ENCODE measurements around the gene SNTG2. TPM values are rescaled to one million over a fixed set of nuclear protein-coding genes. Genes with fewer than 3 reads are reported as not detected.

Gene SNTG2
- total and polyA plus RNA-seq, 2 donors (not counting 3 experiments of a cell fraction or from before 2014, with no cell fraction given): not detected

DNA sequence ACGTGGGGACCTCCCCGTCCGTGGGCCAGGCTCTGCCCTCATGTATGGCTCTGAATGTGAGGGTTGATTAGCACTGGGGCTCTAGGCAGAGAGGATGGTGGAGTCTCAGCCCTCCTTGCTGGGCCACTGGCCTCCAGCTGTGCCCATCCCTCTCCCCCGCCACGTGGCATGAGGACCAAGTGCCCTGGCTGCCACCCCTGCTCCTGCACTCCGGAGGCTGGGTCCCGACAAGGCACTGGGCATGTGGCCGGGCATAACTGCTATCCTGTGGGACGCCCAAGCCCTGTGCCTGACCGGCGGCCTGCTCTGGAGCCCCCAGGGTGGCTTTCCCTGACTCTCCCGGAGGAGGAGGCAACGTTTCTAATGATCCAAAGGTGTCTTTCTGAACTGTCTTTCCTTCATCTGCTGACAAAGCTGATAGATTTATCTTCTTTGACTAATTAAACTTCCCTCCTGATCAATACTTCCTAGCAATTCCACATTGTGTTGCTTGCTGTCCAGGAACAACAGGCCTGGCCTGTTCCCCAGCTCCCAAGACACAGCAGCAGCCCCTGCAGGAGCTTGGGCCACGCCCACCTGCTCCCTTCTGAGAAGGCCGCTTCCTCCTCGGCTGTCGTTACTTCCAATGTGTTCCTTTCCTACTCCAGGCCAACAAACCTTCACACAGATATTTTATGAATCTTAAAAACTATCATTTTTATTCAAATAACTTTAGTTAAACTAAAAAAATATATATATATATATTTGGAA, 132.0 kb downstream of the SNTG2 start:
- no peak overlapping the region for H3K4me2 ChIP-seq (ENCODE audit: insufficient read depth, low read length)
- TF ChIP-seq MYC (IDR thresholded peaks at IDR 0.05; ENCODE audit: low read depth, low read length): no peak
- no peak for TF ChIP-seq POLR2AphosphoS5 (IDR thresholded peaks at IDR 0.05; ENCODE audit: insufficient read depth, low read depth, low read length)
- TF ChIP-seq POLR2A (IDR thresholded peaks at IDR 0.05; ENCODE audit: low read depth, low read length): no peak
- no peak for TF ChIP-seq FOS (IDR thresholded peaks at IDR 0.05; ENCODE audit: borderline replicate concordance, insufficient read depth, low read length)
- no peak for TF ChIP-seq CTCF (IDR thresholded peaks at IDR 0.05; ENCODE audit: extremely low read depth in 1 of 2, insufficient read depth in 1 of 2, low read depth in 1 of 2, low read length in 2 of 2)
- no peak for TF ChIP-seq JUN (IDR thresholded peaks at IDR 0.05; ENCODE audit: borderline replicate concordance, insufficient read depth, insufficient read length, low read depth)
- no peak for TF ChIP-seq EZH2 (IDR thresholded peaks at IDR 0.05; ENCODE audit: borderline replicate concordance, low read depth, low read length, severe bottlenecking)
- H3K4me1 ChIP-seq (ENCODE audit: control insufficient read depth, extremely low read depth, insufficient read depth, low read length): no peaks in the 10 kb centered on the region
- BruUV-seq (replicated peaks): no TSS peak
- H2AFZ ChIP-seq (ENCODE audit: low read depth, low read length): no peak overlapping the region
- FAIRE-seq (no peak), DNase-seq (ENCODE audit: low read depth, low spot score) (no peak)
- no peaks in the 10 kb centered on the region for H4K20me1 ChIP-seq (replicated peaks; ENCODE audit: control insufficient read depth, extremely low read depth, insufficient read depth, low read length)
- H3K9me3 ChIP-seq (replicated peaks; ENCODE audit: control insufficient read depth, insufficient read depth, low read length): peaks cover 11% of the 10 kb centered on the region
- no peaks in the 10 kb centered on the region for H3K79me2 ChIP-seq (ENCODE audit: control insufficient read depth, insufficient read depth, low read length)
- no peaks in the 10 kb centered on the region for H3K27me3 ChIP-seq (ENCODE audit: control insufficient read depth in 2 of 2, insufficient read depth in 2 of 2, low read length in 2 of 2)
- H3K27ac ChIP-seq (ENCODE audit: insufficient read depth, low read depth, low read length): no peak overlapping the region
- CTCF ChIA-PET: no interaction called here
- H3K9ac ChIP-seq (replicated peaks; ENCODE audit: extremely low read depth, insufficient read depth, low read length): no peak overlapping the region
- no peaks in the 10 kb centered on the region for H3K36me3 ChIP-seq (ENCODE audit: control insufficient read depth in 2 of 2, extremely low read depth in 1 of 2, insufficient read depth in 2 of 2, low read length in 2 of 2)
- H3K4me3 ChIP-seq (replicated peaks in 1 of 3; ENCODE audit: insufficient read depth in 1 of 3, low read depth in 1 of 3, low read length in 3 of 3): no peak overlapping the region
- no peaks in the 10 kb centered on the region for H3K9me1 ChIP-seq (replicated peaks; ENCODE audit: control insufficient read depth, extremely low read depth, insufficient read depth, low read length)
- POLR2A ChIA-PET: no interaction called here
- dilution Hi-C loops (cut with MboI; ENCODE audit: extremely low pct_ligation_motif_present, low sequenced_read_pairs): no loop called here
- intact Hi-C loops (cut with micrococcal nuclease): no loop called here
